Transverse colon (tissue), 4 donors: ENCODE results near the gene KRT3. TPM values are rescaled to one million over a fixed set of nuclear protein-coding genes. Genes with fewer than 3 reads are reported as not detected.

Experiments
- DNase-seq: peaks from one replicate; pipeline ENCODE4 v3.0.0-alpha.2; 2019
- H3K27ac ChIP-seq, 4 donors: fragments of 200-600 bp; sonication (generic); 2 replicates each; pipeline ENCODE4 v1.5.1; 2016 to 2018; ENCODE audit warnings: inconsistent platforms in 4 of 4
- H3K27me3 ChIP-seq: fragments of 200-600 bp; sonication (generic); 2 replicates; pipeline ENCODE4 v1.5.1; 2017; ENCODE audit warnings: inconsistent platforms
- H3K36me3 ChIP-seq, 4 donors: fragments of 200-600 bp; sonication (generic); 2 replicates each; pipeline ENCODE4 v1.5.1; 2017 to 2019; ENCODE audit warnings: inconsistent platforms in 4 of 4
- H3K4me1 ChIP-seq, 4 donors: fragments of 200-600 bp; sonication (generic); 2 replicates each; pipeline ENCODE4 v1.5.1; 2017 to 2020; ENCODE audit warnings: inconsistent platforms in 4 of 4
- H3K4me3 ChIP-seq, 4 donors: fragments of 200-600 bp; sonication (generic); 1 replicate in 1 of 4; 2 replicates in 3 of 4; pipeline versions ENCODE4 v1.5.1 to v1.6.1; 2017 to 2019; ENCODE audit warnings: inconsistent platforms in 4 of 4
- H3K9me3 ChIP-seq, 2 donors: fragments of 200-600 bp; sonication (generic); 2 replicates each; pipeline ENCODE4 v1.5.1; 2017 to 2019; ENCODE audit warnings: inconsistent platforms in 2 of 2
- EP300 ChIP-seq: sonication (generic); formaldehyde crosslinking; IDR thresholded peaks from one replicate; pipeline ENCODE4 v1.6.1; 2017; ENCODE audit warnings: antibody characterized with exemption, low read depth
- POLR2A ChIP-seq: fragments of 450-650 bp; IDR thresholded peaks from one replicate; pipeline ENCODE4 v1.6.1; 2016; ENCODE audit warnings: antibody characterized with exemption, mild to moderate bottlenecking, moderate library complexity
- POLR2AphosphoS5 ChIP-seq, 3 donors: sonication (generic); formaldehyde crosslinking; IDR thresholded peaks; one replicate each; pipeline ENCODE4 v1.6.1; 2016; ENCODE audit warnings: antibody characterized with exemption in 3 of 3
- WGBS, 2 donors: methylation state at CpG; one replicate each; pipeline ENCODE4 v1.1.5; 2018; ENCODE audit warnings: low coverage in 1 of 2; 5-methylcytosine and 5-hydroxymethylcytosine counted together
- in situ Hi-C, 4 donors: fragments of 200-750 bp; cut with MboI; loops; one replicate each; pipeline versions ENCODE4 v1.15.0 to v1.15.1; 2017; ENCODE audit warnings: low sequenced_read_pairs in 3 of 4, low pct_ligation_motif_present in 1 of 4, low pct_unique_long_range_greater_than_20kb in 1 of 4
- intact Hi-C: fragments of 100-400 bp; cut with DNase I; formaldehyde crosslinking; loops from one replicate; pipeline ENCODE4 v1.15.1; 2023; ENCODE audit warnings: low total_unique reads
- total RNA-seq, 4 donors: library from RNA; depleted of rRNA; stranded (reverse); fragments of >200 nt; gene quantifications; one replicate each; pipeline ENCODE4 v1.1.0, GENCODE V29; 2016
- TF ChIP-seq, protein P1 (sequence below), 5 experiments: fragments of 200-600 bp in 3 of 5; fragments of 450-650 bp in 2 of 5; sonication (generic) in 3 of 5; IDR thresholded peaks; 1 replicate in 2 of 5; 2 replicates in 3 of 5; pipeline ENCODE4 v1.5.1; 2016 to 2017; ENCODE audit warnings: antibody characterized with exemption in 5 of 5, inconsistent platforms in 3 of 5, mild to moderate bottlenecking in 2 of 5, moderate library complexity in 1 of 5

KRT3 gene
- total RNA-seq, 4 donors from 2014 or later: not detected

DNA sequence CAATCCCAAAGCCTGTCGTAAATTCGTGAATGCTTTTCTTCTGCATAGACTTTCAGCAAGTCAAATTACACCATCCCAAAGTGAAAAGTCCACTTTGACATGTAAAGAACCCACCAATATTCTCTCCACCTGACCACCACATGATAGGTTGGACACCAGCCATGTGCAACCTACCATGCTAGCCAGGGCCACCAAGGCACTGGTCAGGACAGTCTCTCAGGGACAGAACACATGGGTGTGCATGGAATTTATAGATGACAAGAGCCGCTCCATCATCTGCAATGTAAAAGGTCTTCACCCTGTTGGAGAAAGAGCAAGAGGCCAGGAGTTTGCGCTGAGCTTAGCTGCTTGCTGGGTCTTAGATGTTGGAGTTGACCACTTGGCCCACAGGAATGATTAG, 13.4 kb downstream of the KRT3 start:
- in situ Hi-C loops: no loop called here
- Histone ChIP-seq H3K4me1 (no peaks in the 10 kb centered on the region), H3K4me3 (no peak overlapping the region), H3K27me3 (peaks cover 2% of the 10 kb centered on the region), H3K27ac (no peak overlapping the region), H3K36me3 (no peaks in the 10 kb centered on the region), H3K9me3 (no peaks in the 10 kb centered on the region)
- TF ChIP-seq POLR2A: no peak
- TF ChIP-seq POLR2AphosphoS5 (IDR thresholded peaks at IDR 0.05): no peak
- no peak for TF ChIP-seq EP300
- TF ChIP-seq, protein P1, sequence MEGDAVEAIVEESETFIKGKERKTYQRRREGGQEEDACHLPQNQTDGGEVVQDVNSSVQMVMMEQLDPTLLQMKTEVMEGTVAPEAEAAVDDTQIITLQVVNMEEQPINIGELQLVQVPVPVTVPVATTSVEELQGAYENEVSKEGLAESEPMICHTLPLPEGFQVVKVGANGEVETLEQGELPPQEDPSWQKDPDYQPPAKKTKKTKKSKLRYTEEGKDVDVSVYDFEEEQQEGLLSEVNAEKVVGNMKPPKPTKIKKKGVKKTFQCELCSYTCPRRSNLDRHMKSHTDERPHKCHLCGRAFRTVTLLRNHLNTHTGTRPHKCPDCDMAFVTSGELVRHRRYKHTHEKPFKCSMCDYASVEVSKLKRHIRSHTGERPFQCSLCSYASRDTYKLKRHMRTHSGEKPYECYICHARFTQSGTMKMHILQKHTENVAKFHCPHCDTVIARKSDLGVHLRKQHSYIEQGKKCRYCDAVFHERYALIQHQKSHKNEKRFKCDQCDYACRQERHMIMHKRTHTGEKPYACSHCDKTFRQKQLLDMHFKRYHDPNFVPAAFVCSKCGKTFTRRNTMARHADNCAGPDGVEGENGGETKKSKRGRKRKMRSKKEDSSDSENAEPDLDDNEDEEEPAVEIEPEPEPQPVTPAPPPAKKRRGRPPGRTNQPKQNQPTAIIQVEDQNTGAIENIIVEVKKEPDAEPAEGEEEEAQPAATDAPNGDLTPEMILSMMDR (IDR thresholded peaks at IDR 0.05): no peak
- 90 to 97% methylated on average over 4 of the region's 4 CpGs for WGBS, 2 donors
- no peak for DNase-seq
- intact Hi-C loops: no loop called here

DNA sequence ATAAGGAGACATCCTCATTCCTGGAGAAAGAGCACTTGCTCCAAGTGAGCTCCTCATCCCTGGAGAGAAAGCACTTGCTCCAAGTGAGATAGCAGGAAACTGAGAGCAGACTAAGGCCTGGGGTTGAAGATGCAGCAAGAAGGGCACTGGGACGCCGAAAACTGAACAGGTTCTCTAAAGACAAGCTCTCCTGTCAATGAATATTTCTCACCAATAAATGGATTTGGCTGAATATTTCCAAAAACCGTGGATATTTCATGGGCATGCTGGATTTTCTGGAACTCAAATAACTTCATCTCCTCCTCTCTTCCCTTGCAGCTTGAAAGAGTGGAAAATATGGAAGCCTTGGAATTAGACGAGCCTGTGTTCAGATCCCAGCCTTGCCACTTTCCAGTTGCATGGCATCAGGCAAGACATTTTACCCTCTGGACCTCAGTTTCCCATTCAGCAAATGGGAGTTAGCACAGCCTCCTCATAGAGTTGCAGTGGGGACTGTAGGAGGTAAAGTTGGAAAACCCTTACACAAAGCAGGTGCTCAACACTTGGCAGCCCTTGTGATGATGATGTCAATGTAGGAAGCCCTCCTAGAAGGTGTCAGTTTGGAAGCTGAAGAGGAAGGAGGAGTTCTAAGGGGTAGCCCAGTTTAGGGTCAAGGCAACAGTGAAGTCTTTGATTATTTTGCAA, 14.4 kb downstream of the KRT3 start:
- Histone ChIP-seq H3K4me1 (no peaks in the 10 kb centered on the region), H3K36me3 (no peaks in the 10 kb centered on the region), H3K27ac (no peak overlapping the region), H3K27me3 (peaks cover 2% of the 10 kb centered on the region), H3K9me3 (no peaks in the 10 kb centered on the region), H3K4me3 (no peak overlapping the region)
- in situ Hi-C loops (no loop called here), intact Hi-C loops (no loop called here)
- DNase-seq: no peak
- TF ChIP-seq POLR2A (no peak), EP300 (no peak), POLR2AphosphoS5 (IDR thresholded peaks at IDR 0.05) (no peak)
- TF ChIP-seq, protein P1 (IDR thresholded peaks at IDR 0.05): no peak
- WGBS, 2 donors: 68 to 77% methylated on average over 4 of the region's 4 CpGs

DNA sequence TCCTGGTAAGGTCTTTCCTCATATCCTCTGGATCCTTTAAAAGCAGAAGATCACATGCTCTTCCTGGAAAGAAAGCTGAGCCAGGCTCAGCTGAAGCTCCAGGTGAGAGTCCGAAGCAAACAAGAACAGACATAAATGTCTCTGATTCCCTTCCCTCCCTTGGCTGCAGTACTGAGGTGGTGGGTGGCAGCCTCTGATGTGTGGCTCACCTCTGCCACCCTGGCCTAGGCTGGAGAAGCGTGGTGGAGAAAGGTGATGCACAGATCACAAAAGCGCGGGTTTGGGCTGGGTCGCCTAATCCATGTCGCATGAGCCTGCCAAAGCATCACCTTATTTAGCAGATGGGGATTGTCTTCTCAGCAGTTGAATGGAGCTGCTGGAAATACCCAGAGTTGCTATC, 16.0 kb downstream of the KRT3 start:
- Histone ChIP-seq H3K4me3 (no peak overlapping the region), H3K4me1 (no peaks in the 10 kb centered on the region), H3K27ac (no peak overlapping the region), H3K36me3 (no peaks in the 10 kb centered on the region), H3K9me3 (no peaks in the 10 kb centered on the region), H3K27me3 (peaks cover 2% of the 10 kb centered on the region)
- whole genome bisulfite sequencing, 2 donors: 84 to 100% methylated on average over 2 to 6 of the region's 6 CpGs
- TF ChIP-seq POLR2AphosphoS5 (IDR thresholded peaks at IDR 0.05): no peak
- in situ Hi-C loops: no loop called here
- DNase-seq: no peak
- intact Hi-C loops: no loop called here

DNA sequence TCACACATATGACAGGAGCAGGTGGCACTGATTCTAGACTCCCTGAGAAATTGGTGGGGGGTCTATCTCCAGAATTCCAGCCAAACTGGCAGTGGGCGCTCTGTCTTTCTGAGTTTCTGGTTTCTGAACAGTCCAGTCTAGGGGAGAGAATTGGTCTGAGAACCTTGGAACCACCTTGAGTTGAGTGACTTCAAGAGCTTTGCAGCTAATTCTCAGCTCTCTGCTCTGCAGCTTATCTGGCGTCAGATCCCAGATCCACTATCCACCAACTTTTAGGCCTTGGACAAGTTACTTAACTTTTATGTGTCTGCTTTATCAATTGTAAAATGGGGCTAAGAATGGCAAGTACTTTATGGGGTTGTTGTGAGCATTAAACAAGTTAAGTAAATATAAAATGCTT, 17.1 kb downstream of the KRT3 start:
- Histone ChIP-seq H3K36me3 (no peaks in the 10 kb centered on the region), H3K9me3 (no peaks in the 10 kb centered on the region), H3K4me1 (no peaks in the 10 kb centered on the region), H3K27me3 (peaks cover 2% of the 10 kb centered on the region), H3K27ac (no peak overlapping the region), H3K4me3 (no peak overlapping the region)
- TF ChIP-seq POLR2AphosphoS5 (IDR thresholded peaks at IDR 0.05) (no peak), POLR2A (no peak), EP300 (no peak)
- TF ChIP-seq, protein P1 (IDR thresholded peaks at IDR 0.05): no peak
- intact Hi-C loops: no loop called here
- 93 to 100% methylated on average over 1 to 2 of the region's 2 CpGs for WGBS, 2 donors
- no peak for DNase-seq
- in situ Hi-C loops: no loop called here

DNA sequence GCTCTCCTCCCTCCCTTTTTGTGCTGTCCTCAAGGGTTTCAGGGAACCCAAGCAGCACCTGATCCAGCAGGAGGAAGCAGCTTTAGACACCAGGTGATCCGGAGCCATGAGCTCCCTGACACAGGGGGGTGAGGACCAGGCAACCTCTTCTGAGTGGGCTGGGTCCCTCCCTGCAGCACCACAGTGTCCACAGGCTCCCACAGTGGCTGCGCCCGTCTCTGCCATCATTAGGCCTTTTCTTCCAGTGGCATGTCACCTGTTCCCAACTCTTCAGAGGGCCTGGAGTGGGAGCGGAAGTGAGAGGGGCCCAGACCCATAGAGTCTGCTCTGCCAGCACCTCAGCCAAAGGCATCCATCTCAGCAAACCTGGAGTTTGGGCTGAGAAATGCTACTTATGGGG, 18.4 kb downstream of the KRT3 start:
- H3K36me3 ChIP-seq: no peaks in the 10 kb centered on the region
- 86% methylated on average over 4 of the region's 4 CpGs; no CpG with 5 or more reads in 1 of the 2 donors for WGBS, 2 donors
- H3K4me3 ChIP-seq: no peak overlapping the region
- no peak for DNase-seq
- intact Hi-C loops: no loop called here
- in situ Hi-C loops: no loop called here
- no peak overlapping the region for H3K27ac ChIP-seq
- TF ChIP-seq EP300: no peak
- TF ChIP-seq, protein P1 (IDR thresholded peaks at IDR 0.05): no peak
- TF ChIP-seq POLR2AphosphoS5 (IDR thresholded peaks at IDR 0.05): no peak
- TF ChIP-seq POLR2A: no peak
- H3K4me1 ChIP-seq: no peaks in the 10 kb centered on the region
- H3K9me3 ChIP-seq: no peaks in the 10 kb centered on the region
- peaks cover 2% of the 10 kb centered on the region for H3K27me3 ChIP-seq
